Sigmoid colon (tissue), 4 donors: ENCODE data around the gene TSPAN4.

Source experiments
- CTCF ChIP-seq, 4 experiments: fragments of 450-650 bp in 3 of 4; fragments of 200-600 bp in 1 of 4; IDR thresholded peaks; one replicate each; pipeline ENCODE4 v1.5.1; 2016 to 2019; ENCODE audit warnings: antibody characterized with exemption in 4 of 4, mild to moderate bottlenecking in 3 of 4, moderate library complexity in 2 of 4
- EP300 ChIP-seq, 4 donors: sonication (generic); formaldehyde crosslinking; IDR thresholded peaks; one replicate each; pipeline ENCODE4 v1.6.1; 2017; ENCODE audit warnings: antibody characterized with exemption in 4 of 4
- POLR2A ChIP-seq, 2 donors: fragments of 450-650 bp; IDR thresholded peaks; one replicate each; pipeline ENCODE4 v1.6.1; 2016; ENCODE audit warnings: antibody characterized with exemption in 2 of 2, mild to moderate bottlenecking in 2 of 2, moderate library complexity in 2 of 2
- POLR2AphosphoS5 ChIP-seq, 4 donors: sonication (generic); formaldehyde crosslinking; IDR thresholded peaks; one replicate each; pipeline ENCODE4 v1.6.1; 2017; ENCODE audit warnings: antibody characterized with exemption in 4 of 4

GRCh38 chr11:854601-855329 is 12.1 kb downstream of the TSPAN4 start:
- TF ChIP-seq EP300 (IDR thresholded peaks at IDR 0.05), result no peak
- no peak for TF ChIP-seq CTCF (IDR thresholded peaks at IDR 0.05)
- TF ChIP-seq POLR2A (IDR thresholded peaks at IDR 0.05), result no peak
- no peak for TF ChIP-seq POLR2AphosphoS5 (IDR thresholded peaks at IDR 0.05)
